ENCODE results near the gene RNF224.
"Not testable (repeated sequence)": the region's sequence is repeated elsewhere in the genome, so short reads cannot be mapped to it uniquely, and the experiment has no call there.

Gene RNF224

DNA sequence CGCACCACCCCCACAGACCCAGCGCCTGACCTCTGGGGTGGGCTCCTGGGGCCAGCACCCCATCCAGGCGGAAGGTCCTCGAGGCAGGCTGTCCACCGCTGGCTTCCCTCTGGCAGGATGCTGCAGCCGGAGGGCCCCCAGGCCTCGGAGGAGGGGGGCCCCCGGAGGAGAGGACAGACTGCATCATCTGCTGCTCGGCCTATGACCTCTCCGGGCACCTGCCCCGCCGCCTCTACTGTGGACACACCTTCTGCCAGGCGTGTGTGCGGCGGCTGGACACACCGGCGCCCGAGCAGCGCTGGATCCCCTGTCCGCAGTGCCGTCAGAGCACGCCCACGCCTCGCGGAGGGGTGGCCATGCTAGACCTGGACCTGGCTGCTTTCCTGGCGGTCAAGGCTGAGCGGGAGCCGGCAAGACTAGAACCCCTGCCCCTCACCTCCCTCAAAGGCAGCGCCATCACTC is 1.2 kb downstream of the RNF224 start:
- no peak for DNase-seq (ENCODE audit: low read depth in 2 of 2)

DNA sequence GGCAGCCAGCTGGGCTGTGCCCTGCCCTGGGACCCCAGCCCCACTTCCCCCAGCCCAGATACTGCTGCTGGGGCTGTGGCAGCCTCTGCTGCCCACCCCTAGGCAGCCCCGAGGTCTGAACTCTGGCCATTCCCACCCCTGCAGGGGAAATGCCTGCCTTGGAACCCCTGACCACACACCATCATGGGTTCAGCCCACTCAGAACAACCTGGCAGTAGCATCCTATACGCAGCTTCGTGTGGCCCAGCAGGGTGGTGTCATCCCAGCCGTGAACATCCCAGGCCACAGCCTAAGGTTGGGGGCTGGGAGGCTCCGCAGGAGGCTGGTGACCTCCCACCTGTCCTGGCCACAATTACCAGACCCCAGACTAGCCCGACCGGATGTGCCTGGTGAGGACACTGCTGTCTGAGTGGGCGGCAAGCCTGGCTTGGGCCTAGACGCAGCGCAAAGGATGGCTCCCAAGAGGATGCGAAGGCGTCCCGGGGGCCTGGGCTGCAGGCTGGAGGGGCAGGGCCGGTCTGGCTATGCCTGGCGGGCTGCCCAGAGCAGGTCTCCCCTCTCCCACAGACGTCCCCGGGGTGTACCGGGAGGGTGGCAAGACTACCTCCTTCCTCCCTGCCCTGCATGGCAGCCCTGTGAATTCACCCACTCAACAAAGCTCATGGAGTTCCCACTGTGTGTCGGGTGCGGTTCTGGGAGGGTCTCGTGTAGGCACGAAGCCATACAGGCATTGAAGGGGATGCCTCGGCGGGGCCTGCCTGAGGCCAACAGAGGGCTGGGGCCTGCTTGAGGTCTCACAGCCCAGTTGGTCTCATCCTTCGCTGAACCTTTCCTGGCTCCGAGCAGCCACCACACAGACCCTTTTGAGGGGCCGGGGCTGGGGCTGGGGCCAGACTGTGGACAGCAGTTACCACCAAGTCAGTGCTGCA is 1.9 kb downstream of the RNF224 start:
- no peak for DNase-seq (ENCODE audit: low read depth in 2 of 2)

DNA sequence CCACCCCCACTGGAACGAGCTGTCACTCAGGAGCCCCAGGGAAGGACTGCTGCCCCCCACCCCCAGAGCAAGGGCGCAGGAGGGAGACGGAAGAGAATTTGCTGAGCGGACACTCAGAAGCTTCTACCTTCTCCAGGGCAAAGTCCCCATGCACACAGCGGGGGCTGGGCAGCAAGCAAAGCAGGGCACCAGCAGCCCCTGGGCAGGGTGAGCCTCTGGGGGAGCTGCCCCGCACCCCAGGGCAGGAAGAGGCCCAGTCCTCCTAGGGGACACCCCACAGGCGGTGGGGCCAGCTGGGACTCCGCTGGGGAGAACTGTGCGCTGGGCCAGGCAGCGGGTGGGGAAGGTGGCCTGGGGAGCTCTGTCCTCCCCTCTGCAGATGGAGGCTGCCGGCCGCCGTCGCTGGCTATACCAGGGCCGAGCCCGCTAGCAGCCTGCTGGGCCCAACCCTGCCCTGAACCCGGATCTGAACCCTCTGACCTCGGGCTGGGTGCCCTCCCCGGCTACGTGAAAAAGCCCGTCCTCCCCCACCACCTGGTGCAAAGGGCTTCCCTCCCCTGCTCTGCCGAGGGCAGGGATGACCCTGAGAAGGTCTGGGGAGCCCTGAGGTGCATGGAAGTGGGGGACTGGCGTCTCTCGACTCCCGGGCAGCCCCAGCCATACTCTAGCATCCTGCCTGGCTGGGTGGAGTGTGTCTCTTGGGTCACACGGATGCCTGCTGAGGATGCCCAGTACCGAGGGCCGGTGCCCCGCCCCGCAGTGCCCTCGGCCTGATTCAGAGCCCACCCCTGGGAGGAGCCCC is 2.8 kb downstream of the RNF224 start:
- DNase-seq (ENCODE audit: low read depth in 2 of 2) = no peak

DNA sequence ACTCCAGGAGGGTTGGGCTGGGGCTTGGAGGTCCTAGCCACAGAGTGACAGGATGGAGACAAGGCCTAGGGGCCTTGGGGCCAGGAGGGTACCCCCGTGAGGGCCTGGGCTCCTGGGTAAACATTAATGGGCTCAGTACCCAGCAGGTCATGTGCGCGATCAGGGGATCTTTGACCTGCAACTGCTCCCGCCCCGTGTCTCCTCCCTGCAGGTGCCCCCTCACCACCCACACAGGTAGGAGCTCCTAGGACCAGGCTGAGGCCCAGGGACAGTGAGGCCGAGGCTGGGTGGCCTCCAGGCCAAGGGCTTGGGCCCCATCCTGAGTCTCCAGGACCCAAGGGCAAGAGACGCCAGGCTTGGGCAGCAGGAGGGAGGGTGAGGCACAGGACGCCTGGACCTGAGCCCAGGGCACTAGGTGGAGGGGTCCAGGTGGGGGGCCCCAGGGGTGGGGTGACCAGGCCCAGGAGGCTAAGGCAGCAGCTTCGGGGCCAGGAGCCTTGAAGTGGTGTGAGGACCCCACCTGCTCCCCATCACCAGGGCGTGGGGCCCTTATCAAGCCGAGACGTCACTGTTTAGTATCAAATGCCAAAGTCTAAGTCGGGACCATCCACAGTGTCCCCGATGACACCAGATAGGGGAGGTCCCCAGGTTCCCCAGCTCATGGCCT is 3.5 kb downstream of the RNF224 start, which contains the start of gene SLC34A3:
SLC34A3 (plus strand) TSS at position 197 of the 667 bp plus-strand sequence. CDS start 802 bp downstream, outside the sequence.
- DNase-seq (ENCODE audit: low read depth in 2 of 2) = no peak

DNA sequence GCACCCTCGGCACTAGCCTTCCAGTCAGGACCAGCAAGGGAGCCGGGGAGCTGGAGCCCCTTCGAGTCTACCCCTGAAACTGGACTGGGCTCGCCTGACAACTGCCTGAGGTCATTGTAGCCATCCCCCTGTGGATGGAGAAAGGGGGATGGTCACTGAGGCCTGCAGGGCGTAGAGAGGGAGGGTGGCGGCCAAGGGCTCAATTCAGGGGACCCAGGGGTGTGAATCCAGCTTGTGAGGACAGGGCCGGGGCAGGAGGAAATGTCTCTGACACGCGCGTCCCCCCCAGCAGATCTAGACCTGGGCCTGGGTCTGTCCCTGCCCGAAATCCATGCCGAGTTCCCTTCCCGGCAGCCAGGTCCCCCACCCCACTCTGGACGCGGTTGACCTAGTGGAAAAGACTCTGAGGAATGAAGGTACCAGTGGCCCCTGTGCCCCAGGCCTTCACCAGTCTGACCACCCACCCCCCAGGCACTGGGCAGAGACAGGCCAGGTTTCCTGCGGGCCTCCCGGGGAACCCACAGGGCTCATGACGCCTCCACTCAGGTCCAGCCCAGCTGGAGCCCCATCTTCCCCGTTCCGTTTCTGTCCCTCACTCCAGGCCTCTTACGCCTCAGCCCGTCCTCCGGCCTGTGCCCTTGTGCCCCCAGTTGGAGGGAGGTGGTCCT is 4.2 kb downstream of the RNF224 start:
- DNase-seq (ENCODE audit: low read depth in 2 of 2) = no peak

DNA sequence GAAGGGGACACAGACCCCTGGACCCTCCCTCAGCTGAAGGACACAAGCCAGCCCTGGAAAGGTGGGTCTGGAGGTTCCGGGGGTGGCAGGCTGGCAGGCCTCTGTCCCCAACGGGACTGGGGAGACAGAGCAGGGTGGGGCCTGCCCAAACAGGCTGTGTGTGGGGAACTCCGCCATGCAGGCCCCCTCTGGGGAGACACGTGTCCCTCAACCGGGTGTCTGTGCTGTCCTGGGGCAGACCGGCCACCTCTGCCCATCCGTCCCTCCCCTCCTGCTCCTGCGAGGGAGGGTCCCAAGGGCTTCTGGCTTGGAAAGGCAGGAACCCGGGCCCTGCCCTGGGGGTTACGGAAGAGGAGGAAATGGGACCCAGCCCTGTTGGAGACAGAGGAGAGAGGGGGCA is 4.8 kb downstream of the RNF224 start:
- no peak for DNase-seq (ENCODE audit: low read depth in 2 of 2)

DNA sequence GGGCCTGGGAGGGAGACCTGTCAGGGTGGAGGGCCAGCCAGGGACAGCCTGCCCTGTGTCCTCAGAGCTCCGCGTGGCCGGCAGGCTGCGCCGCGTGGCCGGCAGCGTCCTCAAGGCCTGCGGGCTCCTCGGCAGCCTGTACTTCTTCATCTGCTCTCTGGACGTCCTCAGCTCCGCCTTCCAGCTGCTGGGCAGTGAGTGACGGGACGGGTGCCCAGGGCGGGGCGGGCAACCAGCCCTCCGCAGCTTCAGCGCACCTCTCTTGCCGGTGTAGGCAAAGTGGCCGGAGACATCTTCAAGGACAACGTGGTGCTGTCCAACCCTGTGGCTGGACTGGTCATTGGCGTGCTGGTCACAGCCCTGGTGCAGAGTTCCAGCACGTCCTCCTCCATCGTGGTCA is 5.2 kb downstream of the RNF224 start:
- DNase-seq (ENCODE audit: low read depth in 2 of 2) = no peak

DNA sequence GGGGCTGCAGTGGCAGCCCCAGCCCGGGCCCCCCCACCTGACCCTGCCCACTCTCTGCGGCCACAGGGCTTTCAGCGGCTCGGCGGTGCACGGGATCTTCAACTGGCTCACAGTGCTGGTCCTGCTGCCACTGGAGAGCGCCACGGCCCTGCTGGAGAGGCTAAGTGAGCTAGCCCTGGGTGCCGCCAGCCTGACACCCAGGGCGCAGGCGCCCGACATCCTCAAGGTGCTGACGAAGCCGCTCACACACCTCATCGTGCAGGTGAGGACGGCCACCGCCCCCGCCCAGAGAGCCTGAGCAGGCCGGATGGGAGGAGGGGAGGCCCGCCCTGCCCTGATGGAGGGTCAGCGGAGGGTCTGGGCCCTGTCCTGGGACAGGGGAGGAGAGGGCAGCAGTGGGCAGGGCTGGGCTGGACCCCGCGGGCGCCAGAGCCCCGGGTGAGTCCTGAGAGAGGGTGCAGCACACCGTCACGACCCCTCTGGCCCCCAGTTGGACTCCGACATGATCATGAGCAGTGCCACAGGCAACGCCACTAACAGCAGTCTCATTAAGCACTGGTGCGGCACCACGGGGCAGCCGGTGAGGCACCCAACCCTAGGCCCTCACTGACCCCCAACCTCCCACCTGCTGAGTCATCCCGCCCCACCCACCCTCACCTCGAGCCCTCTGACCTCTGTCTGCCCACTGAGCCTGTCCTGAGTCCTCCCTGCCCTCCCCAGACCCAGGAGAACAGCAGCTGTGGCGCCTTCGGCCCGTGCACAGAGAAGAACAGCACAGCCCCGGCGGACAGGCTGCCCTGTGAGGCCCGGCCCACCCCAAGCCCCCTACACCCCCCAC is 6.1 kb downstream of the RNF224 start:
- DNase-seq (ENCODE audit: low read depth in 2 of 2) = no peak

DNA sequence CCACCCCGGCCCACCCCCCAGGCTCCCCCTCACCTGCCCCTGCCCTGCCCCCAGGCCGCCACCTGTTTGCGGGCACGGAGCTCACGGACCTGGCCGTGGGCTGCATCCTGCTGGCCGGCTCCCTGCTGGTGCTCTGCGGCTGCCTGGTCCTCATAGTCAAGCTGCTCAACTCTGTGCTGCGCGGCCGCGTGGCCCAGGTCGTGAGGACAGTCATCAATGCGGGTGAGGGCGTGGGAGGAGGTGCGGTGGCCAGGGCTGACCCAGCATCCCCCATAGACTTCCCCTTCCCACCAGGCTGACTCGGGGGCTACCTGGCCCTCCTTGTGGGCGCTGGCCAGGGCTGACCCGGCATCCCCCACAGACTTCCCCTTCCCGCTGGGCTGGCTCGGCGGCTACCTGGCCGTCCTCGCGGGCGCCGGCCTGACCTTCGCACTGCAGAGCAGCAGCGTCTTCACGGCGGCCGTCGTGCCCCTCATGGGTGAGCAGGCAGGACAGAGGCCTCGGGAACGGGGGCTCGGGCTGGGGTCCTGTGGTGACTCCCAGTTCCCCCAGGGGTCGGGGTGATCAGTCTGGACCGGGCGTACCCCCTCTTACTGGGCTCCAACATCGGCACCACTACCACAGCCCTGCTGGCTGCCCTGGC is 6.9 kb downstream of the RNF224 start:
- DNase-seq (ENCODE audit: low read depth in 2 of 2) = no peak

DNA sequence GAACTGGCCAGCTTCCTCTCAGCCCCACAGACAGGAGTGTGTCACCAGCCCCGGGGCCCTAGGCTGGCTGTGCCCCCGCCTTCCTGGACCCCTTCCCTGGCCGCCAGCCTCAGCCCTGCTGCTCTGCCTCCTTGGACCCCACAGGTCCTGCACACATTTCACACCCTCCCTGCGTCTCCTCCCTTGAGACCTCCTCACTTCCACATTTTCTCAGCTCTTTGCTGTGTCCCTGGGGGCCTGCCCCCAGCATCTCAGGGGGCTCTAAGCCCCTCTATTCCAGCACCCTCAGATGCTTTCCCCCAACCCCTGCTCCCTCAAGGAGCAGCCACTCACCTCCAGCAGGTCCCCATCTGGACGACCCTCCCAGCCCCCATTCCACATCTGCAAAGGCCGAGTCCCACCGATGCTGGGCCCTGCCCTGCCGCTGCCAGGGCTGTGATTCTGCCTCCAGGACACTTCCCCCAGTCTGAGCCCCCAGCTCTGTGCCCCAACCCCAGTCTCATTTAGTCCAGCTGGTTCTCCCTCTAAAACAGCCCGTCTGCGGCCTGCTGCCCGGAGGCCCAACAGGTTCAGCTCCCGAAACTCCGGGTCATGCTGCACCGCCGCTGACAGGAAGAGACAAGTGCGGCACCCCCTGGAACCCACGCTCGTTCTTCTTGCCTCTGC is 7.6 kb downstream of the RNF224 start:
- DNase-seq (ENCODE audit: low read depth in 2 of 2) = no peak

DNA sequence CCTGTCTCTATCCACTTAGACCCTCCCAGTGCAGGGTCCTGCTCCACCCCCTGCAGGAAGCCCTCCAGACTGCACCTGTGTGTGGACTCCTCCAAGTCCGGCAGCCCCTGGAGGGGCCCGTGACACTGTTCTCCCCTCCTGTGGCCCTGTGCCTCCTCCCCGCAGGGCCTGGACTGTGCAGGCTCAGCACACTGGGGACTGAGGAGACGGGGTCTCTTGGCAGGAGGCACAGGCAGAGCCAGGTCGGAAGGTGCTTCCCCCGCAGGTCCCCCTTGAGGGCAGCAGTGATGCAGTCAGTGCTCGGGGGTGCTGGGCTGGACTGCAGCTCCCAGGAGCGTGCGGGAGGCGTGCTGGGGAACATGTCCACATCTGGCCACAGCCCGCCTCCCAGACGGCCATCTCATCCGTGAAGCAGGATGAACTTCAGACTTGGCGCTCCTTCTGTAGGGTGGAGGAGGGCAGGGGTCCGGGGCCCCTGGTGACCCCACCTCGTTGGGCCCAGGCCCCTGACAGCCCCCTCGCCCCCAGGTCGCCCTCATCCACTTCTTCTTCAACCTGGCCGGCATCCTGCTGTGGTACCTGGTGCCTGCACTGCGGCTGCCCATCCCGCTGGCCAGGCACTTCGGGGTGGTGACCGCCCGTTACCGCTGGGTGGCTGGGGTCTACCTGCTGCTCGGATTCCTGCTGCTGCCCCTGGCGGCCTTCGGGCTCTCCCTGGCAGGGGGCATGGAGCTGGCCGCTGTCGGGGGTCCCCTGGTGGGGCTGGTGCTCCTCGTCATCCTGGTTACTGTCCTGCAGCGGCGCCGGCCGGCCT is 8.3 kb downstream of the RNF224 start:
- no peak for DNase-seq (ENCODE audit: low read depth in 2 of 2)

DNA sequence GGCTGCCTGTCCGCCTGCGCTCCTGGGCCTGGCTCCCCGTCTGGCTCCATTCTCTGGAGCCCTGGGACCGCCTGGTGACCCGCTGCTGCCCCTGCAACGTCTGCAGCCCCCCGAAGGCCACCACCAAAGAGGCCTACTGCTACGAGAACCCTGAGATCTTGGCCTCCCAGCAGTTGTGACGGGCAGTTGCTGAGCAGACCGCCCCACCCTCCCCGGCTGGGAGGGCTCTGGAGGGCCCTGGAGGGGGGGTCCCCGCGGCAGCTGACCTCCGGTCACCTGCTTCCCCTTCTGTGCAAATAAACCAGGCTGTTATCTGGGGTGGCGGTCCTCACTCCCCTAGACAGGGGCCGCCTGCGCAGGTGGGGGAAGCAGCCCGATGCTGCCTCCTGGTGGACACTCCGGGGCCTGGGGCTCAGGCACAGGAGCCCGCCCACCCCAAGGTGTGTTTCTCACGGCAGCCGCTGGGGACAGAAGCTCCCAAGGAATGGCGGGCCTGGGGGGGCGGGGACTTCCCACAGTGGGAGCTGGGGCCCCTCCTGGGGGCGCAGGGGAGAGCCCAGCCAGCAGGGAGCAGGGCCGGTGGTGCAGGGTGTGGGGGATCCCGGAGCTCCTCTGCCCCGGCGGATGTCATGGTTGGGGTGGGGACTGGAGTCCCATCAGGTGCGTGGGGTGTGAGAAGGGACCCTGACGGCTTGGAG is 9.1 kb downstream of the RNF224 start:
- DNase-seq (ENCODE audit: low read depth in 2 of 2) = peak; percentile 82 to 86

DNA sequence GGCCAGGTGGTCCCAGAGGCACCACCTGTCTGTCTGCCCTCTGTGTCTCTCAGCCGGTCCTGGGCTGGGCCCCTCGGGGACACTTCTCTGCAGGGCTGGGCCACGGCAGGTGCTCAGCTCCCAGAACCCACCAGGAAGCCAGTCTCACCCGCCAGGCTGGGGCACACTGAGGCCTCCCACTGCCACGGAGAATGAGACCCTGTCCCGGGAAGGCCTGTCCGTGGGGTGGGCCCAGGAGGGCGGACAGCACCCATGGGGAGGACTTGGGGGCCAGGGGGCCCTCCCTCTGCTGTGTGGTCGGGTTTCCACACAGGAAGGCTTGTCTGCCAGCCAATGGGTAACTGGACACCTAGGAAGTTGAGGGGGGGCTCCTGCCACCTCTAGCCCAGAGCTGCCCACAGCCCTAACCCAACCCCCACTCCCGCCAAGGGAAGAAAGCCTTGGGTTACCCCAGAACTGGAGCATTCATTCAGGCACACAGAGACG is 9.7 kb downstream of the RNF224 start:
- no peak for DNase-seq (ENCODE audit: low read depth in 2 of 2)

DNA sequence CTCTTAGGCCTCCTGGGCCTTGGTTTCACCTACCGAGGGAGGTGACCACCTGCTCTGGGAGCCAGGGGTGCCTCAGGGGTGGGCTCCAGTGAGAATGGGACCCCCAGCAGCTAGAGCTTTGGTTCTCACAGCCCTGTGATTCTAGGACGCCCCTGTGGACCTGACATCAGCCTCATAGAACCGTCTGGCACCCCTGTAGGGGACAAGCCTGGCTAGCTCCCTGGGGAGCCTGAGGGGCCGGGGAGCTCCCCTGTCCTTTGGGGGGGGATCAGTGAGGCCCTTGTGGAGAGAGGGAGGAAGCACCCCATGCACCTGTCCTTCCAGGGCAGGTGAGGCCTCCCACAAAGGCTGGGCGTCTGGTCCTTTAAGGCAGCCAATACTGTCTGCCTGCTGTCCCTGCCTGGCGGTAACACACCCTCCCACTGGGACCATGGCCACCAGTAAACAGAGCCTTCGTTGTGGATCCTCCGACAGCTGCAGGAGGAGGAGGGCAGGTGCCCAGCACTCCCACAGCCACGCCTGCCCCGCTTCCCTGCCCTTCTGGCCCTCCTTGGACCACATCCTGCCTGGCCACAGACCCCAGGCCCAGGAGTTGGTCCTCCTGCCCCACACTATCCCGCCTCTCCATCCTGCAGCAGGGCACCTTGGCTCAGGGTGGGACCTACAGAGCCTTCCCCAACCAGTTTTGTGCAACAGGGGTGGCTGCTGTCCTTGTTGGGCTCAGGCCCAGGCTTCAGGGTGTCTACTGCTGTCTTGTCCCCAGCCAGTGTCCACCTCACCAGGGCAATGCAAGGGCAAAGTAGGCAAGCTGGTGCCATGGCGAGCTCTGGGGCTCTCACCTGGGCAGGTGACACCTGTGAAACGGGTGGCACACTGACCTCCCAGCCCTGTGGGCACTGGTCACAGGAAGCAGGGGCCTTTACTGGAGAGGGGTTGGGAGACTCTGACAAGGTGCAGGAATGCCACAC is 10.7 kb downstream of the RNF224 start:
- no peak for DNase-seq (ENCODE audit: low read depth in 2 of 2)

DNA sequence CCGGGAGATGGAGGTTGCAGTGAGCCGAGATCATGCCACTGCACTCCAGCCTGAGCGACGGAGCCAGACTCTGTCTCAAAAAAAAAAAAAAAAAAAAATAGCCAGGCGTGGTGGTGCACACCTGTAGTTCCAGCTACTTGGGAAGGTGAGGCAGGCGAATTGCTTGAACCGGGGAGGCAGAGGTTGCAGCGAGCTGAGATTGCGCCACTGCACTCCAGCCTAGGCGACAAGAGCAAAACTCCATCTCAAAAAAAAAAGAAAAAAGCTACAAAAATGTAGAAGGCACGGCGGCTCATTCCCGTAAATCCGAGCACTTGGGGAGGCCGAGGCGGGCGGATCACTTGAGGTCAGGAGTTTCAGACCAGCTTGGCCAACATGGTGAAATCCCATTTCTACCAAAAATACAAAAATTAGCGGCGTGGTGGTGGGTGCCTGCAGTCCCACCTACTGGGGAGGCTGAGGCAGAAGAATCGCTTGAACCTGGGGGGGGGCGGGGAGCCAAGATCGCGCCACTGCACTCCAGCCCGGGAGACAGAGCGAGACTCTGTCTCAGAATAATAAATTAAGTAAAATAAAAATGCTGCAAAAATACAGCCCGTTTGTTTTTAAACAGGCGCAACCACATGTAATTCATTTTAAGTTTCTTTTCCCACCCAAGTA is 12.4 kb downstream of the RNF224 start:
- not testable (repeated sequence) for DNase-seq (ENCODE audit: low read depth in 2 of 2)

DNA sequence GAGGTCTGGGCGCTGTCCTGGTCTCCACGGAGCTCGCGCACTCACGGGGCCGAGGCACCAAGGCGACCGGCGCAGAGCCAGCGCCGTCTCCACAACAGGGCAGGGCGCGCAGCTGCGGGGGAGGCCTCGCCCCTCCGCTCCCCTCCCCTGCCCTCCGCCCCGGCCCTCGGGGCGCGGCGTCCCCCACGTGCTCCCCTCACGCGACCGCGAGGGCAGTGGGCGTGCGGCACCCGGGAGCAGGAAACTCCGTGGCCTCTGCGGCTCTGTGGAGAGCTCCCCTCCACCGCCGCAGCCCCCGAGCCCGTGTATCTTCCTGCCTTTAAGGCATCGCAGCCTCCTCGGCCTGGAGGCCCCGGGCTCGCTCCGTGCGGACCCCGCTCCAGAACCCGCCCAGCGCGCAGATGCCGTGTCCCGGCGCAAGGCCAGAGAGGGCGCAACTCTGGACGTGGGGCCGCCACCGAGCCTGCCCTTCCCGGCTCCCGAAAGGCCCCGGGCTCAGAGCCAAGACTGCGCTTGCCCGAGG is 13.1 kb downstream of the RNF224 start:
- DNase-seq (ENCODE audit: low read depth in 2 of 2) = peak; percentile 61 to 65

All from stimulated activated CD8-positive, alpha-beta memory T cell treated with anti-CD3 and anti-CD28 coated beads, Interleukin-15, amount 100 ng/mL, for 48 hours (primary cell).